ENCODE results near the gene MYH10.
"Not testable (repeated sequence)": the region's sequence is repeated elsewhere in the genome, so short reads cannot be mapped to it uniquely, and the experiment has no call there.

MYH10 gene

GRCh38 chr17:8630227-8630801 lies at the start of gene MYH10:
Gene MYH10 (minus strand): TSS chr17:8630725. CDS start chr17:8623246, 7,479 bp downstream.
- DNase-seq = no peak

GRCh38 chr17:8679126-8679525 lies 48.6 kb upstream of the MYH10 start:
- no peak for DNase-seq

GRCh38 chr17:8675306-8675705 lies 44.8 kb upstream of the MYH10 start:
- DNase-seq = no peak

- peak; percentile 58 for DNase-seq
Measured at GRCh38 chr17:8674344-8675305, 44.1 kb upstream of the MYH10 start.

- DNase-seq = peak; percentile 54
Measured at GRCh38 chr17:8673612-8674011, 43.1 kb upstream of the MYH10 start.

- DNase-seq = no peak
Measured at GRCh38 chr17:8672326-8672725, 41.8 kb upstream of the MYH10 start.

- DNase-seq = no peak
Measured at GRCh38 chr17:8670421-8670820, 39.9 kb upstream of the MYH10 start.

- DNase-seq = no peak
Measured at GRCh38 chr17:8668176-8668740, 37.7 kb upstream of the MYH10 start.

DNA sequence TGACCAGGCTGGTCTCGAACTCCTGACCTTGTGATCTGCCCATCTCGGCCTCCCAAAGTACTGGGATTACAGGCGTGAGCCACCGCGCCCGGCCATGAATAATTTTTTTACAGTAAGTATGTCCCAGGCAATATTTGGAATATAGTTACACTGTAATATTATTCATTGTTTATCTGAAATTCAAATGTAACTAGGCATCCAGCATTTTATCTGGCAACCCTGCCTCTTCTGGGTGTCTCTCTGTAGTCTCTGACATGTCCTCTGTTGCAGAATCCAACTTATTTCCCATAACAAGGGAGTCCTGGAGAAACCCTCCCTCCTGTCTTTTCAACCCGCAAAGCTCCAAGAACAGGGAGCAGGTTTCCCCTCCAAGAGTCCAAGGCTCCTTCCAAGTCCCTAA lies 36.9 kb upstream of the MYH10 start:
- DNase-seq = no peak

DNA sequence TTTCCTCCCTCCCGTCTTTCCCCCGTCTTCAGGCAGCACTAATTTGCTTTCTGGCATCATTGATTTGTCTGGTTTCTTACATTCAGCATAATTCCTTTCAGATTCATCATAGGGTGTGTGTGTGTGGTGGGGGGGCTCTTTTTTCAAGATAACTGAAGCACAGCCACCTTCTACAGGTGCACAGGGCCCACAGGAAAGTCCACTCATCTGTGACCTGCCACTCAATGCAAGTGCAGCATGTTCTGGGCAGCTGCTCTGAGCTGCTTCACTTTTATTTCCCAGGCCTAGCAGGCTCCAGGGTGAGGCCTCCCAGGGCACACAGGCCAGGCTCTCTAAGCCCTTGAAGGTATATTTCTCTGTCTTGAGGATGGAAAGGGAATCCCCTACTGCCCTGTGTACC lies 35.2 kb upstream of the MYH10 start:
- no peak for DNase-seq

GRCh38 chr17:8664456-8665126 lies 34.1 kb upstream of the MYH10 start:
- no peak for DNase-seq

GRCh38 chr17:8662973-8663372 lies 32.4 kb upstream of the MYH10 start:
- no peak for DNase-seq

DNA sequence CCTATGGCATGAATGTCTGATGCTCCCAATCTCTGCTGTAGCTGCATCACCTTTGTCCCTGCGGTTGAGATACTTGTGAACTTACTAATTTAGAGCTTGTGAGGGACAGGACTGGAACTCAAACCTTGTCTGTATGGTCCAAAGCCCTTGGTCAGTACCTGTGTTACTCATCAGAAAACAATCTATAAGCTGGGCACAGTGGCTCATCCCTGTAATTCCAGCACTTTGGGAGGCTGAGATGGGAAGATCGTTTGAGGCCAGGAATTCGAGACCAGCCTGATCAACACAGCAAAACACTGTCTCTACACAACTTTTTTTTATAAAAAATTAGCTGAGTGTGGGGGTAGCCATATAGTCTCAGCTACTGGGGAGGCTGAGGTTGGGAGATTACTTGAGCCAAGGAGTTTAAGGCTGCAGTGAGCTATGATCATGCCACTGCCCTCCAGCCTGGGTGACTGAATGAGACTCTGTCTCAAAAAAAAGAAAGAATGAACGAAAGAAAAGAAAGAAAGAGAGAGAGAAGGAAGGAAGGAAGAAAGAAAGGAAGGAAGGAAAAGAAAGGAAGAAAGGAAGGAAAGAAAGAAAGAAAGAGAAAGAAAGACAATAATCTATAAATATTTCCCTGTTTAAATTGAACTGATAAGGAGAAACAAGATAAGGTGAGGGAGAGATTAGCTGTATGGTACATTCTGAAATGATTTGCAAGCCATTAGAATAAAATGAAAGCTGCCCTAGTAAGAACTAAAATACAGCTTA lies 31.7 kb upstream of the MYH10 start:
- DNase-seq = no peak

DNA sequence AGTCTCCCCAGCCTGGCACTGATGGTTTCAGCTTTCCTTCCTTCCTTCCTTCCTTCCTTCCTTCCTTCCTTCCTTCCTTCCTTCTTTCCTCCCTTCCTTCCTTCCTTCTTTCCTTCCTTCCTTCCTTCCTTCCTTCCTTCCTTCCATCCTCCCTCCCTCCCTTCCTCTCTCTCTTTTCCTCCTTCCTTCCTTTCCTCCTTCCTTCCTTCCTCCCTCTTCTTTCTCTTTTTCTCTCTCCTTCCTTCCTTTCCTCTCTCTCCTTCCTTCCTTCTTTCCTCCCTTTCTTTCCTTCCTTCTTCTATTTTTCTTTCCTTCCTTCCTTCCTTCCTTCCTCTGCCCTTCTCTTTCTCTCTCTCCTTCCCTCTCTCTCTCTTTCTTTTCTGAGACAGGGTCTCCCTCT lies 30.2 kb upstream of the MYH10 start:
- DNase-seq = not testable (repeated sequence)

- DNase-seq = no peak
Measured at GRCh38 chr17:8659758-8660410, 29.4 kb upstream of the MYH10 start.

- DNase-seq = no peak
Measured at GRCh38 chr17:8658810-8659209, 28.3 kb upstream of the MYH10 start.

- no peak for DNase-seq
Measured at GRCh38 chr17:8656693-8657092, 26.2 kb upstream of the MYH10 start.

GRCh38 chr17:8654822-8655221 lies 24.3 kb upstream of the MYH10 start:
- no peak for DNase-seq

DNA sequence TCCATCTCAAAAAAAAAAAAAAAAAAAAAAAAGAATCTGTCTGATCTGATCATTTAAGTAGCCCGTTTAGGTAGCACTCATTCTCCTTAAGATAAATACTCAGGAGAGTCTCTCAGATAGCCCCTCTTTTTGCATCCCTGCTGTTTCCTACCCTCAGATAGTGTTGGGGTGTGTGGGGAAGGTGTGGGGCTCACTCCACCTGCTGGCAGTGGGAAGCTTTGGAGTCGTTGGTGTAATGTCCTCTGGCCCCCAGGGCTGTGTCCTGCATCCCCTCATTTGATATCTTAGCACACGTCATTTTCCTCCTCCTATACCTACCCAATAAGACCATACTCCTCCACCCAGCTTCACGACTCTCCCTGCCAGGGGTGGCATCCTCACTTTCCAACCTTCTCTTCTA lies 20.5 kb upstream of the MYH10 start:
- no peak for DNase-seq

GRCh38 chr17:8650119-8650499 lies 19.6 kb upstream of the MYH10 start:
- no peak for DNase-seq

GRCh38 chr17:8649157-8650118 lies 18.9 kb upstream of the MYH10 start:
- peak; percentile 61 for DNase-seq
